Measurements from ENCODE around the gene STX8.
A peak's percentile ranks its signal among the peaks of the same experiment; 100 is the strongest.
"Not testable (repeated sequence)": the region's sequence is repeated elsewhere in the genome, so short reads cannot be mapped to it uniquely, and the experiment has no call there.

Gene STX8

GRCh38 chr17:9568004-9568403, 7.6 kb downstream of the STX8 start:
- TF ChIP-seq ZFX (IDR thresholded peaks at IDR 0.05; ENCODE audit: borderline replicate concordance) (no peak), CTCF (IDR thresholded peaks at IDR 0.05) (no peak)
- H3K27ac ChIP-seq, result no peak overlapping the region

- not testable (repeated sequence) for H3K27ac ChIP-seq
Measured at GRCh38 chr17:9566739-9567138, 8.9 kb downstream of the STX8 start.

- no peak for TF ChIP-seq ZFX (IDR thresholded peaks at IDR 0.05; ENCODE audit: borderline replicate concordance)
- TF ChIP-seq CTCF (IDR thresholded peaks at IDR 0.05), result no peak
- no peak overlapping the region for H3K27ac ChIP-seq
Measured at GRCh38 chr17:9566067-9566466, 9.6 kb downstream of the STX8 start.

GRCh38 chr17:9564104-9564503, 11.5 kb downstream of the STX8 start:
- no peak overlapping the region for H3K27ac ChIP-seq
- no peak for TF ChIP-seq CTCF (IDR thresholded peaks at IDR 0.05)
- no peak for TF ChIP-seq ZFX (IDR thresholded peaks at IDR 0.05; ENCODE audit: borderline replicate concordance)

- TF ChIP-seq CTCF (IDR thresholded peaks at IDR 0.05) (no peak), ZFX (IDR thresholded peaks at IDR 0.05; ENCODE audit: borderline replicate concordance) (no peak)
Measured at GRCh38 chr17:9557857-9558256, 17.8 kb downstream of the STX8 start.

GRCh38 chr17:9557161-9557755, 18.4 kb downstream of the STX8 start:
- TF ChIP-seq CTCF (IDR thresholded peaks at IDR 0.05) (no peak), ZFX (IDR thresholded peaks at IDR 0.05; ENCODE audit: borderline replicate concordance) (no peak)
- H3K27ac ChIP-seq, result no peak overlapping the region

More at GRCh38 chr17:9557857-9558256, 17.8 kb downstream of the STX8 start:
- no peak overlapping the region for H3K27ac ChIP-seq

- TF ChIP-seq CTCF (IDR thresholded peaks at IDR 0.05), result peak; percentile 73
- not testable (repeated sequence) for H3K27ac ChIP-seq
Measured at GRCh38 chr17:9554715-9555114, 20.9 kb downstream of the STX8 start.

- TF ChIP-seq CTCF (IDR thresholded peaks at IDR 0.05) (no peak), ZFX (IDR thresholded peaks at IDR 0.05; ENCODE audit: borderline replicate concordance) (no peak)
- no peak overlapping the region for H3K27ac ChIP-seq
Measured at GRCh38 chr17:9553596-9553995, 22.0 kb downstream of the STX8 start.

Data from 22Rv1 (cell line).